ENCODE measurements around the gene OR4D2. TPM values are rescaled to one million over a fixed set of nuclear protein-coding genes. Genes with fewer than 3 reads are reported as not detected.

OR4D2 gene
- total and polyA plus RNA-seq, 2 of the 13 experiments (the other 11 are each of a cell fraction or from before 2014, with no cell fraction given) = not detected

- Histone ChIP-seq H3K79me2 (ENCODE audit: insufficient read depth, low read length) (no peaks in the 10 kb centered on the region), H3K9ac (ENCODE audit: insufficient read depth, low read depth, low read length) (peak within 1 kb of the TSS; percentile 87), H2AFZ (ENCODE audit: low read length) (peak within 1 kb of the TSS; percentile 100), H3K36me3 (replicated peaks in 1 of 2; ENCODE audit: control insufficient read depth in 1 of 2, insufficient read depth in 2 of 2, low read length in 2 of 2) (peaks cover 5 to 6% of the 10 kb centered on the region in 2 experiments; a peak in 4 of 5 replicates), H3K4me2 (ENCODE audit: low read depth, low read length) (peak within 1 kb of the TSS; percentile 100), H3K27ac (ENCODE audit: extremely low read length, insufficient read depth, low read length) (peak within 1 kb of the TSS; percentile 72), H3K4me3 (replicated peaks in 1 of 3; ENCODE audit: insufficient read depth in 1 of 3, low read depth in 2 of 3, low read length in 3 of 3) (peak within 1 kb of the TSS; percentile 79 to 88 (median 87)), H3K9me3 (ENCODE audit: low read length) (no peaks in the 10 kb centered on the region), H3K27me3 (ENCODE audit: control insufficient read depth in 1 of 2, insufficient read depth in 2 of 2, low read length in 2 of 2) (peaks cover 0 to 3% of the 10 kb centered on the region in 2 experiments; a peak in 1 of 5 replicates), H3K4me1 (ENCODE audit: insufficient read depth, low read length) (peaks cover 19% of the 10 kb centered on the region), H4K20me1 (ENCODE audit: insufficient read depth, low read length) (no peaks in the 10 kb centered on the region)
- peak; percentile 99 for ATAC-seq
- intact Hi-C loops (cut with micrococcal nuclease; ENCODE audit: unreplicated experiment) = no loop called here
- BruUV-seq (replicated peaks) = no TSS peak
- FAIRE-seq = peak; percentile 92
- CTCF ChIA-PET (ENCODE audit: low intra/inter-chr PET ratio, low total read pairs) = interaction anchor here (1.1 to 1.3 kb wide), 2 partner anchors 19 to 31 kb away, joined by 3 to 4 read pairs; no protein-coding TSS in a partner anchor
- POLR2A ChIA-PET = interaction anchor here (0.8 to 1.3 kb wide), 5 partner anchors 11 to 136 kb away, joined by 3 to 7 read pairs (median 3); partner anchors contain the start of gene DYNLL2
- in situ Hi-C loops (cut with HindIII; ENCODE audit: extremely low pct_ligation_motif_present, low pct_unique_long_range_greater_than_20kb) = no loop called here
- WGBS (ENCODE audit: low lambda C conversion rate) = 5% methylated on average over 14 of the region's 56 CpGs
- peak; percentile 90 for DNase-seq (ENCODE audit: low spot score)
- peak; percentile 57 for TF ChIP-seq FOXA3 (CRISPR knock-in tag; IDR thresholded peaks at IDR 0.05)
- TF ChIP-seq ZNF788 (CRISPR knock-in tag; IDR thresholded peaks at IDR 0.05; ENCODE audit: borderline replicate concordance) = peak; percentile 95
- 0 out of 2 replicates have a peak, but pooled peaks have one; percentile 21 for TF ChIP-seq ZNF124 (CRISPR knock-in tag; IDR thresholded peaks at IDR 0.05)
- no peak for TF ChIP-seq STAT5B (CRISPR knock-in tag; IDR thresholded peaks at IDR 0.05)
- TF ChIP-seq ZNF577 (CRISPR knock-in tag; IDR thresholded peaks at IDR 0.05; ENCODE audit: borderline replicate concordance, low read depth) = 0 out of 2 replicates have a peak, but pooled peaks have one; percentile 66
- peak; percentile 83 for TF ChIP-seq ATF7-NPFF (CRISPR knock-in tag; IDR thresholded peaks at IDR 0.05; ENCODE audit: low read depth)
- TF ChIP-seq NR2C2 (CRISPR knock-in tag; IDR thresholded peaks at IDR 0.05; ENCODE audit: borderline replicate concordance) = peak; percentile 27; the same call in 1 of the 2 replicates
- TF ChIP-seq ZNF777 (CRISPR knock-in tag; IDR thresholded peaks at IDR 0.05) = peak; percentile 67; the same call in 1 of the 2 replicates
- TF ChIP-seq NCOA1 (CRISPR knock-in tag; IDR thresholded peaks at IDR 0.05) = peak; percentile 26; the same call in 1 of the 2 replicates
- TF ChIP-seq ZBTB21 (CRISPR knock-in tag; IDR thresholded peaks at IDR 0.05) = no peak
- TF ChIP-seq PLSCR1 (CRISPR knock-in tag; IDR thresholded peaks at IDR 0.05; ENCODE audit: borderline replicate concordance) = no peak; the same call in 1 of the 2 replicates
- TF ChIP-seq HES4 (CRISPR knock-in tag; IDR thresholded peaks at IDR 0.05; ENCODE audit: borderline replicate concordance) = peak; percentile 45; the same call in 1 of the 2 replicates
- TF ChIP-seq, protein P1, sequence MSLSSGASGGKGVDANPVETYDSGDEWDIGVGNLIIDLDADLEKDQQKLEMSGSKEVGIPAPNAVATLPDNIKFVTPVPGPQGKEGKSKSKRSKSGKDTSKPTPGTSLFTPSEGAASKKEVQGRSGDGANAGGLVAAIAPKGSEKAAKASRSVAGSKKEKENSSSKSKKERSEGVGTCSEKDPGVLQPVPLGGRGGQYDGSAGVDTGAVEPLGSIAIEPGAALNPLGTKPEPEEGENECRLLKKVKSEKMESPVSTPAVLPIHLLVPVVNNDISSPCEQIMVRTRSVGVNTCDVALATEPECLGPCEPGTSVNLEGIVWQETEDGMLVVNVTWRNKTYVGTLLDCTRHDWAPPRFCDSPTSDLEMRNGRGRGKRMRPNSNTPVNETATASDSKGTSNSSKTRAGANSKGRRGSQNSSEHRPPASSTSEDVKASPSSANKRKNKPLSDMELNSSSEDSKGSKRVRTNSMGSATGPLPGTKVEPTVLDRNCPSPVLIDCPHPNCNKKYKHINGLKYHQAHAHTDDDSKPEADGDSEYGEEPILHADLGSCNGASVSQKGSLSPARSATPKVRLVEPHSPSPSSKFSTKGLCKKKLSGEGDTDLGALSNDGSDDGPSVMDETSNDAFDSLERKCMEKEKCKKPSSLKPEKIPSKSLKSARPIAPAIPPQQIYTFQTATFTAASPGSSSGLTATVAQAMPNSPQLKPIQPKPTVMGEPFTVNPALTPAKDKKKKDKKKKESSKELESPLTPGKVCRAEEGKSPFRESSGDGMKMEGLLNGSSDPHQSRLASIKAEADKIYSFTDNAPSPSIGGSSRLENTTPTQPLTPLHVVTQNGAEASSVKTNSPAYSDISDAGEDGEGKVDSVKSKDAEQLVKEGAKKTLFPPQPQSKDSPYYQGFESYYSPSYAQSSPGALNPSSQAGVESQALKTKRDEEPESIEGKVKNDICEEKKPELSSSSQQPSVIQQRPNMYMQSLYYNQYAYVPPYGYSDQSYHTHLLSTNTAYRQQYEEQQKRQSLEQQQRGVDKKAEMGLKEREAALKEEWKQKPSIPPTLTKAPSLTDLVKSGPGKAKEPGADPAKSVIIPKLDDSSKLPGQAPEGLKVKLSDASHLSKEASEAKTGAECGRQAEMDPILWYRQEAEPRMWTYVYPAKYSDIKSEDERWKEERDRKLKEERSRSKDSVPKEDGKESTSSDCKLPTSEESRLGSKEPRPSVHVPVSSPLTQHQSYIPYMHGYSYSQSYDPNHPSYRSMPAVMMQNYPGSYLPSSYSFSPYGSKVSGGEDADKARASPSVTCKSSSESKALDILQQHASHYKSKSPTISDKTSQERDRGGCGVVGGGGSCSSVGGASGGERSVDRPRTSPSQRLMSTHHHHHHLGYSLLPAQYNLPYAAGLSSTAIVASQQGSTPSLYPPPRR (CRISPR knock-in tag; IDR thresholded peaks at IDR 0.05; ENCODE audit: borderline replicate concordance) = peak; percentile 62; the same call in 1 of the 2 replicates
- TF ChIP-seq ZNF574 (CRISPR knock-in tag; IDR thresholded peaks at IDR 0.05) = peak; percentile 93
Observed at GRCh38 chr17:58219007-58219788, 52.4 kb downstream of the OR4D2 start, which contains the start of gene MKS1. Gene MKS1, minus strand, starts transcription at chr17:58219255. Its CDS starts 25 bp downstream, at chr17:58219230.

Data from HepG2 (cell line).